ENCODE data around the gene ELK3.

GRCh38 chr12:96193725-96194575 is at the start of gene ELK3:
- TF ChIP-seq E2F4 (CRISPR knock-in tag; IDR thresholded peaks at IDR 0.05; ENCODE audit: low read depth): no peak
- no peak for TF ChIP-seq CTCF (IDR thresholded peaks at IDR 0.05 in 2 of 3, conservative IDR thresholded peaks at IDR 0.05 in 1 of 3; ENCODE audit: insufficient read depth in 2 of 3, low read depth in 1 of 3, low read length in 3 of 3)
- no peak for TF ChIP-seq ZNF766 (CRISPR knock-in tag; conservative IDR thresholded peaks at IDR 0.05)
- TF ChIP-seq EZH2 (IDR thresholded peaks at IDR 0.05; ENCODE audit: borderline replicate concordance, low read depth, low read length): no peak
- no peak for TF ChIP-seq NFYB (IDR thresholded peaks at IDR 0.05; ENCODE audit: extremely low read depth, insufficient read length)
- no peak; the same call in 1 of the 2 replicates for TF ChIP-seq POLR2AphosphoS5 (IDR thresholded peaks at IDR 0.05; ENCODE audit: control insufficient read depth, insufficient read depth, low read depth, low read length)
- no peak for TF ChIP-seq CC2D1A (IDR thresholded peaks at IDR 0.05)
- no peak for TF ChIP-seq MLX (CRISPR knock-in tag; conservative IDR thresholded peaks at IDR 0.05)
- no peak for TF ChIP-seq CREB1 (IDR thresholded peaks at IDR 0.05)
- TF ChIP-seq CREB1 (CRISPR knock-in tag; IDR thresholded peaks at IDR 0.05): no peak
- TF ChIP-seq SP1 (CRISPR knock-in tag; IDR thresholded peaks at IDR 0.05): no peak
- no peak for TF ChIP-seq C11orf30 (IDR thresholded peaks at IDR 0.05; ENCODE audit: low read depth)
- TF ChIP-seq TARDBP (IDR thresholded peaks at IDR 0.05): no peak
- no peak for TF ChIP-seq MTF1 (CRISPR knock-in tag; IDR thresholded peaks at IDR 0.05; ENCODE audit: borderline replicate concordance)
- no peak for TF ChIP-seq ETS1 (conservative IDR thresholded peaks at IDR 0.05; ENCODE audit: control insufficient read depth, low read depth, low read length)
